GM21367 (cell line): Measurements from ENCODE around the gene PLPP2.

Source experiments
- ATAC-seq: cut with Tn5 transposase; IDR thresholded peaks from one replicate; pipeline ENCODE4 v1.9.1; 2021; ENCODE audit not compliant: unreplicated experiment

Gene PLPP2

DNA sequence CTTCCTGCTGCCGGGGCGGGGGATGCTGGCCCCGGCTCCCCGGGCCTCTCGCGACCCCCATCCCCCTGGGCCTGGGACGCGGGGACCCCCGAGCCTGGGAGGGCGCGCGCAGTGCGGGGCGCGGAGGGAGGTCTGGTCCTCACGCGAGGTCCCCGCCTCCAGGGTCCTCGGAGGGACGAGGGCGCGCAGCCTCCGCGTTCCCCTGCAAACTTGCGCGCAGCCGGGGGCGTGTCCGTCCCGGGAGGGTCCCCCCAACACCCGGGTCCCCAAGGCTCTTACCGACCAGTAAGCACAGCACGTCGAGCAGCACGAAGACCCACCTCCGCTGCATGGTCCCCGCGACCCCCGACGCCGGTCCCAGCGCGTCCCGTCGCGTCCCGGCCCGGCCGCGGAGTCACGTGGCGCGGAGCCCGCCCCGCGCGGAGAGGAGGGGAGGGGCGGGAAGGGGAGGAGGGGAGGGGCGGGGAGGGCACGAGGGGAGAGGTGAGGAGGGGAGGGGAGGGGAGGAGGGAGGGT lies at the start of gene PLPP2:
TSS of gene PLPP2 (minus strand) at position 398 of the 516 bp plus-strand sequence. CDS start at position 331, 67 bp downstream.
- no peak for ATAC-seq

- ATAC-seq, result no peak
These were observed 49.6 kb upstream of the PLPP2 start for GRCh38 chr19:340620-341385.

GRCh38 chr19:339262-339887 lies 48.2 kb upstream of the PLPP2 start:
- ATAC-seq, result no peak

- no peak for ATAC-seq
These were observed 47.2 kb upstream of the PLPP2 start for GRCh38 chr19:338421-338820.

DNA sequence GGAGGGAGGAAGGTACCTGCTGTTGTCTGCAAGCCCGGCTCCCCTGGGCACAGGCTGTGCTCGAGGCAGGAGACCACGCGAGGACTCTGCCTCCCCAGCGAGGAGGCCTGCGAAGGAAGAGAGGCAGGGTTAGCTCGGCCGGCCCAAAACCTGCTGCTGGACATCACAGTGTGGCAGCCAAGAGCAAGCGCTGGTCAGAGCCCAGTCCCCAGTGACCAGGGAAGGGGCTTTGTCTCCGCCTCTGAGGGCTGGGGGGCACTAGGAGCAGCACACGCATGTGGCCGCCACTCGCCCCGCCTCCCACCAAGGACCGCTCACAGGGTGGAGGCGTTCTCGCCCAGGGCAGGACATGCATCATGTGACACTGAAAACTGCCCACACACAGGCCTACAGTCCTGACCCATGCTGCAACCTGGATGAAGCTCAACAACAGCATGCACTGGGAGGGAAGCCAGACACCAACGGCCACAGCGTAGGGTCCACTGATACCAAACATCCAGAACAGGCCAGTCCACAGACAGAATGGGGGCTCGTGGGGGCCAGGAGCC lies 44.9 kb upstream of the PLPP2 start:
- no peak for ATAC-seq

DNA sequence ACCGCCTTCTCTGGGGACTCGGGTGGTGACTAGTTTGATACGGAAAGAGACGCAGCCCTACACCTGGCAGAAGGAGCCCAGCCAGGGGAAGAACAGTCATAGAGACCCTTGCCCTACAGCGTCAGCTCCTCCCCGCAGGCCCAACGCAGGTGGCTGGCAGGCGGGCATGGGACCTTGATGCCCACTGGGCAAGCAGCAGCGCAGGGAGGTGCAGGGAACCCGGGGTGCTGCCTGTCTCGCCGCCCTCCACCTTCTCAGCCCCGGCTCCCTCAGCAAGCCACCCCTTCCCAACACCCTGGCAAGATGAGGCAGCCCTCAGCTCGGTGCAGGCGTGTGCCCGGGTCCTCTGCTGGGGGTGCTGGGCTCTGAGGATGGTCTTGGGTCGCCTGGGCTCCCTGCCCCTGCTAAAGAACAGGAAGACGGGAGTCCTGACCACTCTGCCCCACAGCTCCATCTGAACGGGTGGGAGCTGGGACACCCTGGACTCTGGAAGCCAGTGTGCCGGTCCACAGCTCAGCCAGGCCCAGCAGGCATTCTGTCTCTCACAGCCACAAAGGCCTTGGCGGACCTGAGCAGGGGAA lies 44.4 kb upstream of the PLPP2 start:
- ATAC-seq, result no peak

- no peak for ATAC-seq
These were observed 43.9 kb upstream of the PLPP2 start for GRCh38 chr19:335072-335471.

- no peak for ATAC-seq
These were observed 43.3 kb upstream of the PLPP2 start for GRCh38 chr19:334296-335071.

DNA sequence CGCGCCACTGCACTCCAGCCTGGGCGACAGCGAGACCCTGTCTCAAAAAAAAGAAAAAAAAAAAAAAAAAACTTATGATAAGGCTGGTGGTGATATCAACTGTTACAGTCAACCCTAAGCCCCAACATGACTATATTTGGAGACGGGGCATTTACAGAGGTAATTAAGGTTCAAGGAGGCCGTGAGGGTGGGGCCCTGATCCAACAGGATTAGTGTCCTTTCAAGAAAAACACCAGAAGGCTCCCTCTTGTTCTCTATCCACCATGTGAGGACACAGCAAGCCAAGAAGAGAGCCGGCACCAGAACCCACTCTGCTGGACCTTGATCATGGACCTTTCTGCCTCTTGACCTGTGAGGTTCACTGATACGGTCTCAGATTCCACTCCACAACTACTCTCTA lies 39.3 kb upstream of the PLPP2 start:
- ATAC-seq, result no peak

DNA sequence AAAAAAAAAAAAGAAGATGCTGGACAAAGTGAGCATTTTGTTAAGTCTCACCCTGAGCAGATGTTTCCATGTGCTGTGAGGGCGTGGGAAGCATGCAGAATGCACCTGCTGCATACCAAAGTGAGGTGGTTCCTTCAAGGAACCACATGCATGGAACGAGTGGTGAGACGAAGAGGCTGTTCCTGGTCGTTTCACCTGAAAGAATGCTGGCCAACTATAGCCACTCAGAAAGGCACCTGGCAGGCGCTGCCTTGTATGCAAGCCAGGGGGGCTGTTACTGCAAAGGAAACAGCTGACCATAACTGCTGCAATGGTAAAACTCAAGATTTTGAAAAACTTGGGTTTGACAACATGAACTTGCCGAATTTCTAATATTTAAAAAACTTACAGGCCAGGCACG lies 38.7 kb upstream of the PLPP2 start:
- no peak for ATAC-seq

DNA sequence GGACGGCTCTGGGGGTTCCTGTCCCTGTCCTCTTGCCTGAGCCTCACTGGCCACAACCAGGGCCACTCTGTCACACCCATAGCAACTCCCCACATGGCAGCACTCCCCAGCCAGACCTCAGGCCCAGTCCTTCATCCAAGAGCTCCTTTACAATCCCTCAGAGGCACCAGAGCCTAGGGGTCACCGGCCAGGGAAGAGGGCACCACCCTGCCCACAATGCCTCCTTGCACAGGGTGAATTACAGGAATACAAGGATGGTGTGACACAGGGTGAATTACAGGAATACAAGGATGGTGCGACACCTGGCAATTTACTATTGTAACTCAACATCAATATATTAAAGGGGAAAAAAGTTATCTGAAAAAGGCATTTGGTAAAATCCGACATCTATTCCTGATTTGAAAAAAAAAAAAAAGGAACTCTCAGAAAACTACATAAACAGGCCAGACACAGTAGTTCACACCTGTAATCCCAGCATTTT lies 36.9 kb upstream of the PLPP2 start:
- no peak for ATAC-seq

- ATAC-seq, result no peak
These were observed 36.3 kb upstream of the PLPP2 start for GRCh38 chr19:327291-328024.

GRCh38 chr19:326871-327270 lies 35.7 kb upstream of the PLPP2 start:
- ATAC-seq, result no peak

- ATAC-seq, result no peak
These were observed 34.8 kb upstream of the PLPP2 start for GRCh38 chr19:325937-326565.

DNA sequence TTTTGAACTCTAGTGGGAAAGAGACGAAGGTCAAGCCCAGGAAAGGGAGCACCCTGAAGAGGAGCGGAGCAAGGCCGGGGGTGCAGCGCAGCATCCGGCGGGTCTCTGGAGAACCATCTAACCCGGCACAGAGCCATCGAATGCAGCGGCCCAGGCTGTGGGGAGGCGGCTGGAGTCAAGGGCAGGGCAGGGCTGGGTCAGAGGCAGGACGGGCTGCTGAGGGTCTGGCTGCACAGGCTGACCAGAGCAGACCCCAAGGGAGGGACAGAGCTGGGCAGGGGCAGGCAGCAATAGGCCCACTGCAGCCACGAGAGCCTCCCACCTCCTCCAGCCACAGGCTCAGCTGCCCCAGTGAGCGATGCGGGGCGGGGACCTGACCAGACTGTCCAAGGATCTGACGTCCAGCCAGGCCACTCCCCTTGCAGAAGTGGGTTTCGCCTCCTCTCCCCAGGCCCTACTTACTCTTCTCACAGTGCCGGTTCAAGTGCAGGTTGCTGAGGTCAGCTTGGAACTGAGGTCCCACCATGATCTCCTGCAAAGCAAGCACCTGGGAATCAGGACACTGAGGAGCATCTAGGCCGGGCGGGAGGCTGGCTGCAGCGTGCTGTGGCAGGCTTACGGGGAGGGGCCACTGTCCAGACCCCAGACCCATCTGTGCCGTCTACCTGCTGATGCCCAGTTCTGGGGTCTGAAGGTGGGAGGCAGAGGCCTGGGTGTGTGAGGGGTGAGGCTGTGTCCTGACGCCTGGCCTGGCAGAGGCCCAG lies 34.2 kb upstream of the PLPP2 start:
- ATAC-seq, result no peak

DNA sequence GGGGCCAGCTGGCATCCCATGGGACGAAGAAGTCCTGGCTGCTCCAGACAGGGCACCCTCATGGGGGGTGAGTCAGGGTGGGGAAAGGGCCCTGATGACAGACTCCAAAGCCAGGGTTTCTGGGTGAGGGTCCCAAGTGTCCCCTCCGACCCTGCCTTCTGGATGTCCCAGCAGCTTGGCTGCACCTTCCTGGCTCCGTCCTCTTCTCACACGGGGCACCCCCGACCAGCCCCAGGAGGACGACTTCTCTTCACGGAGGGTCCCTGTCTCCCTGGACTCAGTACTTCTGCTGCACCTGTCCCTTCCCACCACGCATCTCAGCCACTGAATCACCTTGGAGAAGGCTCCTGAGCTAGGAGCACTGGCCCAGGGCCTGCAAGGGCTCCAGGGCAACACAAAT lies 33.5 kb upstream of the PLPP2 start:
- ATAC-seq, result no peak

DNA sequence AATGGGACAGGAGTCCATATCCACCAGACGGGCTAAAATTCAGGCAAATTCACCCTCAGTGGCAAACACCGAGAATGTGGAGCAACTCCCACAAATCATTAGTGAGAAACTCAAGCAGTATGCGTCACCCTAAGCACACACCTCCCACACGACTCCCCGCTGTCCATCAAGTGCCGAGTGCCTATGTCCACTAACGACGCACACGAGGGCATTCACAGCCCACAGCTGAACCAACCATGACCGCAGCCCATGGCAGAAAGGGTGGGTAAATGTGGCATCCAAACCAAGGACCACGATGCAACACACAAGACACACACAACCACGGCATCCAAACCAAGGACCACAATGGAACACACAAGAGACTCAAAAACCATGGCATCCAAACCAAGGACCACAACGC lies 31.4 kb upstream of the PLPP2 start:
- no peak for ATAC-seq

- no peak for ATAC-seq
These were observed 27.2 kb upstream of the PLPP2 start for GRCh38 chr19:318509-318774.
